Large intestine (tissue), 3 donors: ENCODE measurements around the gene UBA52. TPM values are rescaled to one million over a fixed set of nuclear protein-coding genes. Genes with fewer than 3 reads are reported as not detected.

Experiments used
- DNase-seq, 2 donors: peaks; one replicate each; pipeline versions ENCODE4 v3.0.0 to v3.0.0-alpha.2; 2013
- H3K27ac ChIP-seq: one replicate; pipeline ENCODE4 v1.5.1; 2013; ENCODE audit warnings: low read length
- H3K27me3 ChIP-seq: 2 replicates; pipeline ENCODE4 v1.6.1; 2013; ENCODE audit warnings: low read length; ENCODE audit not compliant: control insufficient read depth, insufficient read depth
- H3K36me3 ChIP-seq: 2 replicates; pipeline ENCODE4 v1.6.1; 2013; ENCODE audit warnings: low read length; ENCODE audit not compliant: control insufficient read depth, insufficient read depth
- H3K4me1 ChIP-seq: one replicate; pipeline ENCODE4 v1.6.1; 2013; ENCODE audit warnings: low read length; ENCODE audit not compliant: control insufficient read depth, insufficient read depth
- H3K4me3 ChIP-seq: one replicate; pipeline ENCODE4 v1.5.1; 2013; ENCODE audit warnings: low read length
- H3K9me3 ChIP-seq: one replicate; pipeline ENCODE4 v1.6.1; 2013; ENCODE audit warnings: mild to moderate bottlenecking, low read depth, low read length, moderate library complexity; ENCODE audit not compliant: control insufficient read depth
- WGBS: methylation state at CpG from one replicate; pipeline ENCODE4 v1.1.5; 2013; ENCODE audit warnings: low lambda C conversion rate; ENCODE audit not compliant: insufficient coverage; 5-methylcytosine and 5-hydroxymethylcytosine counted together
- polyA plus RNA-seq: library from polyadenylated mRNA; unstranded; fragments of 120-200 nt; gene quantifications from one replicate; pipeline ENCODE4 v1.2.1, GENCODE V29; 2013

UBA52 gene
- polyA plus RNA-seq, 1 donor, result 901 TPM

DNA sequence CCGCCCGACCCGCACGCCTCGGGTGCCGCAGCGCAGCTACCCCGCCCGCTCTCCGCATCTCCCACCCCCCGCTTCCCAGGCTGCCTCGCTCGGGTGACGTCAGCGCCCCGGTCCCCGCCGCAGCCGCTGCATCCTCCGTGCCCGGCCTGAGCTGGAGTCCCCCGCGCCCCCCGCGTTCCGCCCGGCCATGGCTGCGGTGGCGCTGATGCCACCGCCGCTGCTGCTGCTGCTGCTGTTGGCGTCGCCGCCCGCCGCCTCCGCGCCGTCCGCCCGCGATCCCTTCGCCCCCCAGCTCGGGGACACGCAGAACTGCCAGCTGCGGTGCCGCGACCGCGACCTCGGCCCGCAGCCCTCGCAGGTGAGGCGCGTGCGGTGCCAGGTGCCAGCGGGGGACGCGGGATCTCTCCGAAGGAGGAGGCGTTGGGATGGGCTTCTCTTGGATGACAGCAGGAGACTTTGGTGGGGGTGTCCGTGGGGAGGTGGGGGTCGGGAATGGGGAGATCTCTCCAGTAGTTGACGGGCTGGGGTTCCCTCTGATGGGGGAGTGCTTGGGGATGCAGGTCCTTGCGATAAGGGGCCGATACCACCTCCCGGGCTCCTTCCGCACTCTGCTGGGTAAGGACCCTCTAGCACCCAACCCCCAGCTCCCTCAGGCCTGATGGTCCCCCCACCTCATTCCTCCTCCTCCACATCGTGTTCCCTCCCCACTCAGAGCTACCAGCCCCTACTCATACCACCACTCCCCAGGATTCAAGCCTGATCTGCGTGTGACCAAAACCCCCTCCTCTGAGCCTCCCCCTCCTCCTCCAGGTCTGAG, 41.3 kb downstream of the UBA52 start, which contains the start of gene TMEM59L:
TSS of gene TMEM59L (plus strand) at position 99 of the 817 bp plus-strand sequence. CDS start at position 188, 89 bp downstream.
- Histone ChIP-seq H3K27me3 (peaks cover 84% of the 10 kb centered on the region), H3K4me3 (peak within 1 kb of the TSS; percentile 10), H3K9me3 (peaks cover 11% of the 10 kb centered on the region), H3K36me3 (no peaks in the 10 kb centered on the region), H3K27ac (no peak within 1 kb of the TSS), H3K4me1 (peaks cover 13% of the 10 kb centered on the region)
- no CpG with 5 or more reads among the region's 70 CpGs for WGBS
- no peak for DNase-seq

- Histone ChIP-seq H3K9me3 (peaks cover 14% of the 10 kb centered on the region), H3K4me1 (peaks cover 13% of the 10 kb centered on the region), H3K36me3 (no peaks in the 10 kb centered on the region), H3K27me3 (peaks cover 76% of the 10 kb centered on the region), H3K27ac (no peak overlapping the region), H3K4me3 (no peak overlapping the region)
- WGBS, result no CpG with 5 or more reads among the region's 23 CpGs
- DNase-seq, result no peak
These were observed 42.1 kb downstream of the UBA52 start for GRCh38 chr19:18613589-18614234.

DNA sequence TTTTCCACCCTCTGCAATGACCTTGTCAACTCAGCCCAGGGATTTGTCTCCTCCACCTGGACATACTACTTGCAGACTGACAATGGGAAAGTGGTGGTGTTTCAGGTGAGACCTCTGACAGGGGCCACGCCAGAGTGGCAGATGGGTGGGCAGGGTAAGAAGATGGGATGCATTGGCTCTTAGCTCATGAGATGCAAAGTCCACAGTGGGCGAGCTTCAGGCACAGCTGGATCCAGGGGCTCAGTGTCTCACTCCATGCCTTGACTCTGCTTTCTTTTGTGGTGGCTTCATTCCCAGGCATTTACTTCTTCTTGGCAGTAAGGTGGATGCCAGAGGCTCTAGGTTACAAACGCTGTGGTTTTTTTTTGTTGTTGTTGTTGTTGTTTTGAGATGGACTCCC, 44.4 kb downstream of the UBA52 start:
- no CpG with 5 or more reads among the region's 3 CpGs for WGBS
- Histone ChIP-seq H3K4me3 (no peak overlapping the region), H3K36me3 (no peaks in the 10 kb centered on the region), H3K4me1 (peaks cover 10% of the 10 kb centered on the region), H3K9me3 (peaks cover 8% of the 10 kb centered on the region), H3K27me3 (peaks cover 57% of the 10 kb centered on the region), H3K27ac (no peak overlapping the region)
- DNase-seq, result no peak

DNA sequence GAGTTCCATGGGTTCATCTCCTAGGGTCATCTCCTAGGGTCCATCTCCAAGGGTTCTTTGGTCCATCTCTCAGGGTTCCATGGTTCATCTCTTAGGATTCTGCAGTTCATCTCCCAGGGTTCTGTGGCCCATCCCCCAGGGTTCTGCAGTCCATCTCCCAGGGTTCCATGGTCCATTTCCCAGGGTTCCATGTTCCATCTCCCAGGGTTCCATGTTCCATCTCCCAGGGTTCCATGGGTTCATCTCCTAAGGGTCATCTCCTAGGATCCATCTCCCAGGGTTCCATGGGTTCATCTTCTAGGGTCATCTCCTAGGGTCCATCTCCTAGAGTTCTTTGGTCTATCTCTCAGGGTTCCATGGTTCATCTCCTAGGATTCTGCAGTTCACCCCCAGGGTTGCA, 45.9 kb downstream of the UBA52 start:
- Histone ChIP-seq H3K9me3 (peaks cover 8% of the 10 kb centered on the region), H3K4me1 (no peaks in the 10 kb centered on the region), H3K27ac (no peak overlapping the region), H3K4me3 (no peak overlapping the region), H3K36me3 (no peaks in the 10 kb centered on the region), H3K27me3 (peaks cover 44% of the 10 kb centered on the region)
- no peak for DNase-seq

GRCh38 chr19:18618236-18618635, 46.6 kb downstream of the UBA52 start:
- no CpG with 5 or more reads among the region's 13 CpGs for WGBS
- Histone ChIP-seq H3K4me1 (no peaks in the 10 kb centered on the region), H3K27ac (no peak overlapping the region), H3K27me3 (peaks cover 40% of the 10 kb centered on the region), H3K36me3 (no peaks in the 10 kb centered on the region), H3K4me3 (no peak overlapping the region), H3K9me3 (peaks cover 8% of the 10 kb centered on the region)
- DNase-seq, result no peak

- DNase-seq, result no peak
- H3K4me3 ChIP-seq, result no peak overlapping the region
- no CpG with 5 or more reads among the region's 10 CpGs for WGBS
These were observed 48.7 kb downstream of the UBA52 start for GRCh38 chr19:18620311-18620710.

DNA sequence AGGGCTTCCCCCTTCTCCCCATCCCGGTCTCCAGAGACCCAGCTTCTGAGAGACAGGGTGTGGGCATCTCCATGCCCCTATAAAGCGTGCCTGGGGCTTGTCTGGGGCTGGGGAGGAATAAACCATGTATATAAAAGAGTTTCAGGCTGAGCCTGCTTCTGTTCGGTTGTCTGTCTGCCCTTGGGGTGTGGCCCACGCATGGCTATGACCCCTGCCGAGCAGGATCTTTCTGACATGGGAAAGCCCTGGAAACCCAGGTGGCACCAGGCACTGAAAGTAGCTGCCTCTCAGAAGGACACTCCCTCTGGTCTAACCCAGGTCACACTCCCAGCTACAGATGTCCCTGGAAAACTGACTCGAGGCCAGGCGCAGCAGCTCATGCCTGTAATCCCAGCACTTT, 49.2 kb downstream of the UBA52 start:
- Histone ChIP-seq H3K4me1 (no peaks in the 10 kb centered on the region), H3K27ac (no peak overlapping the region), H3K27me3 (peaks cover 13% of the 10 kb centered on the region), H3K4me3 (no peak overlapping the region), H3K9me3 (peaks cover 8% of the 10 kb centered on the region), H3K36me3 (no peaks in the 10 kb centered on the region)
- WGBS, result no CpG with 5 or more reads among the region's 7 CpGs
- no peak for DNase-seq

More at GRCh38 chr19:18620311-18620710, 48.7 kb downstream of the UBA52 start:
- peaks cover 8% of the 10 kb centered on the region for H3K9me3 ChIP-seq
- no peaks in the 10 kb centered on the region for H3K4me1 ChIP-seq
- no peak overlapping the region for H3K27ac ChIP-seq
- H3K27me3 ChIP-seq, result peaks cover 19% of the 10 kb centered on the region
- no peaks in the 10 kb centered on the region for H3K36me3 ChIP-seq

- DNase-seq, result no peak
- WGBS, result no CpG with 5 or more reads among the region's 2 CpGs
- H3K4me3 ChIP-seq, result no peak overlapping the region
These were observed 55.2 kb downstream of the UBA52 start for GRCh38 chr19:18626906-18627305.

More at GRCh38 chr19:18626906-18627305, 55.2 kb downstream of the UBA52 start:
- no peaks in the 10 kb centered on the region for H3K4me1 ChIP-seq
- H3K9me3 ChIP-seq, result no peaks in the 10 kb centered on the region
- peaks cover 19% of the 10 kb centered on the region for H3K27me3 ChIP-seq
- H3K27ac ChIP-seq, result no peak overlapping the region
- no peaks in the 10 kb centered on the region for H3K36me3 ChIP-seq

Other genes with a start within 250 kb of the UBA52 start
- 94.8 TPM for gene LSM4, start 248.8 kb upstream of the UBA52 start, polyA plus RNA-seq
- gene PGPEP1, start 231.3 kb upstream of the UBA52 start, polyA plus RNA-seq, result 77.2 TPM
- gene GDF15, start 185.7 kb upstream of the UBA52 start, polyA plus RNA-seq, result 20.3 TPM
- 3.1 TPM for gene LRRC25, start 174.2 kb upstream of the UBA52 start, polyA plus RNA-seq
- gene SSBP4, start 152.5 kb upstream of the UBA52 start, polyA plus RNA-seq, result 105 TPM
- gene ISYNA1, start 133.7 kb upstream of the UBA52 start, polyA plus RNA-seq, result 64.4 TPM
- gene ELL, start 49.8 kb upstream of the UBA52 start, polyA plus RNA-seq, result 9.6 TPM
- 138 TPM for gene FKBP8, start 28.3 kb upstream of the UBA52 start, polyA plus RNA-seq
- 62.4 TPM for gene KXD1, start 14.0 kb upstream of the UBA52 start, polyA plus RNA-seq
- 47.2 TPM for gene REX1BD, start 16.9 kb downstream of the UBA52 start, polyA plus RNA-seq
- gene CRLF1, start 34.9 kb downstream of the UBA52 start, polyA plus RNA-seq, result 3.2 TPM
- 12.5 TPM for gene TMEM59L, start 41.0 kb downstream of the UBA52 start, polyA plus RNA-seq
- 4.6 TPM for gene KLHL26, start 65.2 kb downstream of the UBA52 start, polyA plus RNA-seq
- 21.5 TPM for gene CRTC1, start 111.8 kb downstream of the UBA52 start, polyA plus RNA-seq
- gene COMP, start 219.4 kb downstream of the UBA52 start, polyA plus RNA-seq, result 1.2 TPM